ENCODE measurements around the gene ABCG4. TPM values are rescaled to one million over a fixed set of nuclear protein-coding genes. Genes with fewer than 3 reads are reported as not detected.
"Not testable (repeated sequence)": the region's sequence is repeated elsewhere in the genome, so short reads cannot be mapped to it uniquely, and the experiment has no call there.

ABCG4 gene
- total RNA-seq, 1 experiment from 2014 or later: not detected

DNA sequence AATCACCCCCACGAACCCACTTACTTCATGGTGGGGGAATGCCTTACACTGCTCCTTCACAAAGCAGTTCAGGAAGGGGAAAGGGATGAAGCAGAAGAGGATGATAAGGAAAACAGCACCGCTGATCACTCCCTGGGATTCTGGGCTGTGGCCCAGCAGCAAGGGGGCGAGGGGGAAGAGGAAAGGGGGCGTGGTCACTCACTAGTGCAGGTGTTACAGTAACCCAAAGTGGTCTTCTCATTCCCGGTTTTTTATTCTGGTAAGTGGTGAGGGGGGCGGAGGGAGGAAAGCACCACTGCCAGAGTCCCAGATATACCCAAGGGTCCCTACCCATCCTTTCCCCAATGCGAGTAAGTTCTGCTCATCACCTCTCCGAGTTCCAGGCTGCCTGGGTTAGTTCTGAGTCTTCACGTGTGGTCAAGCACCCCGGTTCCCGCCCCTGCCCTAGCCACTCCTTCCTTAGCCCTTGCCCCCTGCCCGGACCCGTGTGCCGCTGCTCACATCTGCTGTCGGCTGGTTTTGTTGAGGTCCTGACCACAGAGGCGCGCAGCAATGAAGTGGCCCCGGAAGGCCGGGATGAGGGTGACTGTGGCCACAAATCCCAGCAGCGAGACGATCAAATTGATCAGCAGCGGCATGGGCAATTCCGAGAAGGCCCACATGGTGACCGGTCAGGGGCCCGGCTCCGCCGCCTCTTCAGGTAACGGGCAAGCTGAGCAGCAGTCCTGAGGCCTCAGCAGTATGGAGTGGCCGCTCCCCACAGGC lies 47.7 kb upstream of the ABCG4 start:
- intact Hi-C loops (cut with micrococcal nuclease; ENCODE audit: unreplicated experiment): loop anchor here (5.0 kb wide), 4 partner anchors 34 to 221 kb away; partner anchors contain the start of genes BCL9L, RPS25, TRAPPC4 and VPS11
- DNase-seq (ENCODE audit: low spot score): no peak
- Histone ChIP-seq H3K9me3 (ENCODE audit: low read depth, low read length, poor library complexity, severe bottlenecking) (no peaks in the 10 kb centered on the region), H3K36me3 (ENCODE audit: insufficient read depth, low read length, poor library complexity, severe bottlenecking) (peaks cover 34% of the 10 kb centered on the region), H3K27me3 (replicated peaks; ENCODE audit: insufficient read depth, low read depth, low read length, poor library complexity) (no peaks in the 10 kb centered on the region), H3K27ac (ENCODE audit: low read depth, low read length, poor library complexity, severe bottlenecking) (peak overlapping the region; percentile 92), H3K4me3 (ENCODE audit: low read depth, low read length, poor library complexity, severe bottlenecking) (peak overlapping the region; percentile 87), H3K4me1 (ENCODE audit: insufficient read depth, low read length, poor library complexity, severe bottlenecking) (peaks cover 15% of the 10 kb centered on the region)
- CTCF ChIA-PET: interaction anchor here (0.5 to 1.4 kb wide), 4 partner anchors 17 to 480 kb away, joined by 4 to 8 read pairs (median 6); partner anchors contain the start of gene HMBS
- TF ChIP-seq, protein P1, sequence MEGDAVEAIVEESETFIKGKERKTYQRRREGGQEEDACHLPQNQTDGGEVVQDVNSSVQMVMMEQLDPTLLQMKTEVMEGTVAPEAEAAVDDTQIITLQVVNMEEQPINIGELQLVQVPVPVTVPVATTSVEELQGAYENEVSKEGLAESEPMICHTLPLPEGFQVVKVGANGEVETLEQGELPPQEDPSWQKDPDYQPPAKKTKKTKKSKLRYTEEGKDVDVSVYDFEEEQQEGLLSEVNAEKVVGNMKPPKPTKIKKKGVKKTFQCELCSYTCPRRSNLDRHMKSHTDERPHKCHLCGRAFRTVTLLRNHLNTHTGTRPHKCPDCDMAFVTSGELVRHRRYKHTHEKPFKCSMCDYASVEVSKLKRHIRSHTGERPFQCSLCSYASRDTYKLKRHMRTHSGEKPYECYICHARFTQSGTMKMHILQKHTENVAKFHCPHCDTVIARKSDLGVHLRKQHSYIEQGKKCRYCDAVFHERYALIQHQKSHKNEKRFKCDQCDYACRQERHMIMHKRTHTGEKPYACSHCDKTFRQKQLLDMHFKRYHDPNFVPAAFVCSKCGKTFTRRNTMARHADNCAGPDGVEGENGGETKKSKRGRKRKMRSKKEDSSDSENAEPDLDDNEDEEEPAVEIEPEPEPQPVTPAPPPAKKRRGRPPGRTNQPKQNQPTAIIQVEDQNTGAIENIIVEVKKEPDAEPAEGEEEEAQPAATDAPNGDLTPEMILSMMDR (conservative IDR thresholded peaks at IDR 0.05; ENCODE audit: low read depth, low read length): no peak
- no peak for TF ChIP-seq EZH2 (IDR thresholded peaks at IDR 0.05; ENCODE audit: borderline replicate concordance, low read depth, low read length, poor library complexity, severe bottlenecking)
- BruUV-seq (replicated peaks): TSS peak; percentile 38
- POLR2A ChIA-PET (ENCODE audit: low non-redundant PET): interaction anchor here (0.6 kb wide), 1 partner anchor 20 kb away, joined by 4 read pairs; the partner anchor contains the start of gene HINFP

DNA sequence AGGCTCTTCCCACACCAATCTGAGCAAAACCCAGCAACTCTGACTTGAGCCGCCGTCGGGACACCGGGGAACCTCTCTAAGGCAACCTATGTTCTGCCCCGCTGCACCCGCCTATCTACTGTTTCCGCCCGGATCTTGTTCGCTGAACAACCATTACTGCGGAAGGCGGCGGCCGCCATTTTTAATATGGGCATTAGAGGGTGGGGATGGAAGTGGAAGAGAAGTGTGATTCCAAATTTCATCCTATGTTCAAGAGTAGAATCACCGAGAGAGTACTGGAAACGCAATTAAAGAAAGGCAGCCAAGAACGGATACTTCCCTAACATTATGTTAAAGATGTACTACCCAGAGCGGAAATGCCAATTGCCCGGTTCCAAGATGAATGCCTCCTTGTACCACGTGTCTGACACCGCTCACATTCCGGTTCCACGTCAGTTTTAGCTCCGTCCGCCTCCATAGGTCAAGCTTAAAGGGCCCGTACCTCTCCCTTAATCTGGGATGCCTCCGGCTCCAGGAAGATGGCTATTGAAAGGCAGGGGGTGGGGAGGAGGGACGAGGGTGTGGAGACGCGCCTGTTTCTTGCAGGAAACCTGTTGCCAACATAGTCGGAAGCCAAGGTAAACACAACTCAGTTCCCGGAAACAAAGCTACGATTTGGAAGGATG lies 47.0 kb upstream of the ABCG4 start, which contains the start of gene DPAGT1:
Gene DPAGT1 (minus strand): TSS at position 95 of the 665 bp plus-strand sequence. CDS start 198 bp downstream, outside the sequence.
- intact Hi-C loops (cut with micrococcal nuclease; ENCODE audit: unreplicated experiment): loop anchor here (2.0 to 5.0 kb wide), 5 partner anchors 35 to 220 kb away; partner anchors contain the start of genes BCL9L, RPS25, TRAPPC4 and VPS11
- no TSS peak for BruUV-seq (replicated peaks)
- POLR2A ChIA-PET (ENCODE audit: low non-redundant PET): interaction anchor here (0.6 kb wide), 1 partner anchor 20 kb away, joined by 4 read pairs; the partner anchor contains the start of gene HINFP
- Histone ChIP-seq H3K27me3 (replicated peaks; ENCODE audit: insufficient read depth, low read depth, low read length, poor library complexity) (no peaks in the 10 kb centered on the region), H3K9me3 (ENCODE audit: low read depth, low read length, poor library complexity, severe bottlenecking) (no peaks in the 10 kb centered on the region), H3K4me3 (ENCODE audit: low read depth, low read length, poor library complexity, severe bottlenecking) (peak within 1 kb of the TSS; percentile 87), H3K36me3 (ENCODE audit: insufficient read depth, low read length, poor library complexity, severe bottlenecking) (peaks cover 27% of the 10 kb centered on the region), H3K27ac (ENCODE audit: low read depth, low read length, poor library complexity, severe bottlenecking) (peak within 1 kb of the TSS; percentile 92), H3K4me1 (ENCODE audit: insufficient read depth, low read length, poor library complexity, severe bottlenecking) (peaks cover 20% of the 10 kb centered on the region)
- TF ChIP-seq, protein P1 (conservative IDR thresholded peaks at IDR 0.05; ENCODE audit: low read depth, low read length): no peak
- TF ChIP-seq EZH2 (IDR thresholded peaks at IDR 0.05; ENCODE audit: borderline replicate concordance, low read depth, low read length, poor library complexity, severe bottlenecking): no peak
- peak; percentile 99 for DNase-seq (ENCODE audit: low spot score)
- CTCF ChIA-PET: interaction anchor here (0.5 to 1.4 kb wide), 6 partner anchors 17 to 481 kb away, joined by 4 to 8 read pairs (median 6); partner anchors contain the start of gene HMBS

DNA sequence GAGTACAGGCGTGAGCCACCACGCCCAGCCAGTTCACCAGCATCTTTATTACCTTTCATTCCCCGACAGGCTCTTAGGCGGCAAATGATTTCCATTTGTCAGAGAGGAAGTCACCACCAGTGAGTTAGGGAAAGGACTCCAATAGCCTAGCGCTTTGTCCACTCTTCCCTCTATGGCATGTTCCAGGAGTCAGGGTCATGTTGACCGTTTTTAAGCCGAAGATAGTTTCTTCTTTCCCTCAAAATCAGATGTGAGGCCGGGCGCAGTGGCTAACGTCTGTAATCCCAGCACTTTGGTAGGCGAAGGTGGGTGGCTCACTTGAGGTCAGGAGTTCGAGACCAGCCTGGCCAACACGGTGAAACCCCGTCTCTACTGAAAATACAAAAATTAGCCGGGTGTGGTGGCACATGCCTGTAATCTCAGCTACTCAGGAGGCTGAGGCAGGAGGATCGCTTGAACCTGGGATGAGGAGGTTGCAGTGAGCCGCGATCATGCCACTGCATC lies 45.6 kb upstream of the ABCG4 start:
- H3K27ac ChIP-seq (ENCODE audit: low read depth, low read length, poor library complexity, severe bottlenecking): peak overlapping the region; percentile 92
- not testable (repeated sequence) for H3K27me3 ChIP-seq (replicated peaks; ENCODE audit: insufficient read depth, low read depth, low read length, poor library complexity); BruUV-seq (replicated peaks); H3K9me3 ChIP-seq (ENCODE audit: low read depth, low read length, poor library complexity, severe bottlenecking); DNase-seq (ENCODE audit: low spot score)
- H3K36me3 ChIP-seq (ENCODE audit: insufficient read depth, low read length, poor library complexity, severe bottlenecking): peaks cover 13% of the 10 kb centered on the region
- peak overlapping the region; percentile 87 for H3K4me3 ChIP-seq (ENCODE audit: low read depth, low read length, poor library complexity, severe bottlenecking)
- H3K4me1 ChIP-seq (ENCODE audit: insufficient read depth, low read length, poor library complexity, severe bottlenecking): peaks cover 23% of the 10 kb centered on the region
- intact Hi-C loops (cut with micrococcal nuclease; ENCODE audit: unreplicated experiment): loop anchor here (2.0 to 5.0 kb wide), 5 partner anchors 36 to 219 kb away; partner anchors contain the start of genes BCL9L, RPS25, TRAPPC4 and VPS11
- POLR2A ChIA-PET (ENCODE audit: low non-redundant PET): interaction anchor here (0.6 kb wide), 1 partner anchor 93 kb away, joined by 3 read pairs; no protein-coding TSS in a partner anchor
- CTCF ChIA-PET: interaction anchor here (0.6 kb wide), 2 partner anchors 9 to 10 kb away, joined by 3 to 4 read pairs; no protein-coding TSS in a partner anchor
